Measurements from ENCODE around the gene ATXN7L3.
A peak's percentile ranks its signal among the peaks of the same experiment; 100 is the strongest.

ATXN7L3 gene

GRCh38 chr17:44200478-44201155, 933 bp upstream of the ATXN7L3 start:
- DNase-seq: no peak

- peak; percentile 63 to 67 for DNase-seq
These were observed 747 bp downstream of the ATXN7L3 start for GRCh38 chr17:44198721-44199552.

- DNase-seq: peak; percentile 74 to 78
These were observed 1.5 kb downstream of the ATXN7L3 start for GRCh38 chr17:44197980-44198720.

GRCh38 chr17:44197107-44197506, 2.6 kb downstream of the ATXN7L3 start:
- no peak for DNase-seq

- no peak for DNase-seq
These were observed 6.2 kb downstream of the ATXN7L3 start for GRCh38 chr17:44193326-44194084.

GRCh38 chr17:44192750-44193149, 6.9 kb downstream of the ATXN7L3 start:
- DNase-seq: no peak

- no peak for DNase-seq
These were observed 7.7 kb downstream of the ATXN7L3 start for GRCh38 chr17:44191941-44192496.

- no peak for DNase-seq
These were observed 8.3 kb downstream of the ATXN7L3 start for GRCh38 chr17:44191369-44191768.

GRCh38 chr17:44190481-44190880, 9.2 kb downstream of the ATXN7L3 start:
- no peak for DNase-seq

- no peak for DNase-seq
These were observed 10.9 kb downstream of the ATXN7L3 start for GRCh38 chr17:44188576-44189403.

- DNase-seq: peak; percentile 41 to 60
These were observed 12.4 kb downstream of the ATXN7L3 start for GRCh38 chr17:44187131-44187899.

GRCh38 chr17:44186307-44187130, 13.2 kb downstream of the ATXN7L3 start, which contains the start of gene TMUB2:
TMUB2 (plus strand) TSS chr17:44186972; CDS start chr17:44187709, 737 bp downstream.
- peak; percentile 99 for DNase-seq

- DNase-seq: no peak
These were observed 15.4 kb downstream of the ATXN7L3 start for GRCh38 chr17:44184212-44184810.

- no peak for DNase-seq
These were observed 16.7 kb downstream of the ATXN7L3 start for GRCh38 chr17:44183024-44183423.

GRCh38 chr17:44178133-44178532, 21.6 kb downstream of the ATXN7L3 start:
- no peak for DNase-seq

GRCh38 chr17:44177640-44178039, 22.0 kb downstream of the ATXN7L3 start:
- DNase-seq: no peak

GRCh38 chr17:44176671-44177501, 22.8 kb downstream of the ATXN7L3 start:
- no peak for DNase-seq

GRCh38 chr17:44176257-44176656, 23.4 kb downstream of the ATXN7L3 start:
- DNase-seq: no peak

All from CD4-positive, alpha-beta T cell treated with Interleukin-1 beta for 1 hour (primary cell).